ENCODE data around the gene PTH1R.

PTH1R gene

GRCh38 chr3:46875560-46875959, 2.0 kb upstream of the PTH1R start:
- H3K4me3 ChIP-seq (replicated peaks in 1 of 2; ENCODE audit: low read depth in 2 of 2, low read length in 2 of 2), result no peak overlapping the region
- no peak for TF ChIP-seq CTCF (IDR thresholded peaks at IDR 0.05; ENCODE audit: low read depth, low read length)
- no peak for DNase-seq (ENCODE audit: low read depth in 2 of 2)

GRCh38 chr3:46876313-46877300, 914 bp upstream of the PTH1R start:
- no peak for TF ChIP-seq CTCF (IDR thresholded peaks at IDR 0.05; ENCODE audit: low read depth, low read length)
- H3K4me3 ChIP-seq (replicated peaks in 1 of 2; ENCODE audit: low read depth in 2 of 2, low read length in 2 of 2), result no peak overlapping the region
- no peak for DNase-seq (ENCODE audit: low read depth in 2 of 2)

DNA sequence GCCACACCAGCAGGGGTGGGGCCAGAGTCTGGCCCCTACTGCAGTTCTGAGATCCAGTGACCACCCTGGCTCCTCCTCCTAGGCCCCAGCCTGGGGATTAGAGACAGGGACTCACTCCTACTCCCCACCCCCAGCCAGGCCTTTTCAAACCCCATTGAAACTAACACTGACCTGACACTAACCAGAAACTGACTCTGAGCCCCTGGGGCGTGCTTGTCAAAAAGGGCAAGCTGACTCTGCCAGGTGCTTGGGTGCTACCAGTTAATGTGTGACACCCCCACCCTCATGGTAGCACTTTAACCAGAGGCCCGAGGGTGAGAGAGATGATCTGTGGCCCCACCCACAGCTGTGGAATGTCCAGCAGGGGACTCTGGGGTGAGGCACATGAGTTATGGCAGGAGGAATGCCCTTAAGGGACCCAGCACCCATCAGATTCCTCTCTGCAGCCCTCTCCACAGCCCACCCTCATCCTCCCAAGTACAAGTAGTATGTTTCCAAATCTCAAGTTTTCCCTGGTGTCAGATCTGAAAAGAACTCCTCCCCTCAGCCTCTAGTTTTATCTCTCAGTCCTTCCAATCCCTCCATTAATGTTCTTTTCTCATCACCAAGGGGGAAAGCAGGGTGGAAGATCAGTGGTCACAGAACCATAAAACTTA, 1.4 kb downstream of the PTH1R start:
- H3K4me3 ChIP-seq (replicated peaks in 1 of 2; ENCODE audit: low read depth in 2 of 2, low read length in 2 of 2), result no peak overlapping the region
- no peak for DNase-seq (ENCODE audit: low read depth in 2 of 2)

GRCh38 chr3:46880884-46881595, 3.5 kb downstream of the PTH1R start:
- DNase-seq (ENCODE audit: low read depth in 2 of 2), result no peak
- H3K4me3 ChIP-seq (replicated peaks in 1 of 2; ENCODE audit: low read depth in 2 of 2, low read length in 2 of 2), result peak overlapping the region in 1 of 2 donors; percentile 21
- TF ChIP-seq CTCF (IDR thresholded peaks at IDR 0.05; ENCODE audit: low read depth, low read length), result no peak

More for the DNA sequence above, 1.4 kb downstream of the PTH1R start:
- no peak for TF ChIP-seq CTCF (IDR thresholded peaks at IDR 0.05; ENCODE audit: low read depth, low read length)

GRCh38 chr3:46881596-46882376, 4.3 kb downstream of the PTH1R start:
- peak in 1 of 2 donors; percentile 34 for DNase-seq (ENCODE audit: low read depth in 2 of 2)
- H3K4me3 ChIP-seq (replicated peaks in 1 of 2; ENCODE audit: low read depth in 2 of 2, low read length in 2 of 2), result peak overlapping the region in 1 of 2 donors; percentile 58
- TF ChIP-seq CTCF (IDR thresholded peaks at IDR 0.05; ENCODE audit: low read depth, low read length), result no peak

Data from cardiac fibroblast (primary cell).